Urothelium cell line (cell line): ENCODE measurements around the gene VPS37D.
"Not testable (repeated sequence)": the region's sequence is repeated elsewhere in the genome, so short reads cannot be mapped to it uniquely, and the experiment has no call there.

ENCODE experiments used
- DNase-seq: peaks from one replicate; pipeline ENCODE4 v3.0.0; 2011; ENCODE audit warnings: low spot score, mixed read lengths
- FAIRE-seq: peaks from 2 replicates; lab custom pipeline; 2011; peaks lifted over from hg19 to GRCh38; lab: Jason Lieb, UNC

Gene VPS37D

DNA sequence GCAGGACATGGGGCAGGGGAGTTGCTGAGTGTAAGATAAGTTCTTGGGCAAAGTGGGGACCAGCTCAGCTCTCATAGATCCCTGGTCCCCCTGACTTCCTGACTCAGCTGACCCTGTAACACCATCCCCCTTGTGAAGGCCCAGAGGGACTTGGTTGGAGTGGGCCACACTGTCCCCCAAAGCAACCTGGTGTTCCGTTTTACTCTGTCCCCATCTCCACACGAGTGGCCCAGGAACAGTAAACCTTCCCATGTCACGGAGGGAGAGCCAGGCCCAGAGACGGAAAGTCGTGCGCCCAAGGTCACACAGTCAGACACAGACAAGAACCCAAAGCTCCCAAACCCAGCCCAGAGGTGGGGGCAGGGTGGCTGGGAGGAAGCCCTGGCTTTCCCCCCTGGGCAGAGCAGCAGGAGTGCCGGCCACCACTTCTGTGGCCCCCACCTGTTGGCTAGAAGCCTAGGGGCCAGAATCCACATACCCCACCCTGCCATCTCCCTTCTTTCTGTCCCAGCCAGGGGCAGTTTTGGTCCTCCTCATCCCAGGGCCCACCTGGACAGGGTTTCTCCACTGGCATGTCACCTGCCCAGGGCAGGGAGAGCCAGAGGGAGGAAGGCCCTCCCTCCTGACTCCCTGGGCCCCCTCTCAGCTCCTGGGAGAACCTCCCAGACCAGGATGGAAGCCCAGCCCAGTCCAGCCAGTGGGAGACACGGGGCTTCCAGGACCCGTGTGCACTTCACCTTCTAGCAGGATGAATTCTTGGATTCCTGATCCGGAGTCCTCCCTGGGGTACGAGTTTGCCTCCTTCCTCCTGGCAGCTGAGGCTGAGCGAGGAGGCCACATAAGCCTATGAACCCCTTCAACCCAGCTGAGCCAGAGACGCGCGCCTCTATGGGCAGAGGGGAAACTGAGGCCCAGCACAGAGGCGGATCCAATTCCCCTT lies 20.6 kb upstream of the VPS37D start:
- no peak for FAIRE-seq
- DNase-seq = no peak

DNA sequence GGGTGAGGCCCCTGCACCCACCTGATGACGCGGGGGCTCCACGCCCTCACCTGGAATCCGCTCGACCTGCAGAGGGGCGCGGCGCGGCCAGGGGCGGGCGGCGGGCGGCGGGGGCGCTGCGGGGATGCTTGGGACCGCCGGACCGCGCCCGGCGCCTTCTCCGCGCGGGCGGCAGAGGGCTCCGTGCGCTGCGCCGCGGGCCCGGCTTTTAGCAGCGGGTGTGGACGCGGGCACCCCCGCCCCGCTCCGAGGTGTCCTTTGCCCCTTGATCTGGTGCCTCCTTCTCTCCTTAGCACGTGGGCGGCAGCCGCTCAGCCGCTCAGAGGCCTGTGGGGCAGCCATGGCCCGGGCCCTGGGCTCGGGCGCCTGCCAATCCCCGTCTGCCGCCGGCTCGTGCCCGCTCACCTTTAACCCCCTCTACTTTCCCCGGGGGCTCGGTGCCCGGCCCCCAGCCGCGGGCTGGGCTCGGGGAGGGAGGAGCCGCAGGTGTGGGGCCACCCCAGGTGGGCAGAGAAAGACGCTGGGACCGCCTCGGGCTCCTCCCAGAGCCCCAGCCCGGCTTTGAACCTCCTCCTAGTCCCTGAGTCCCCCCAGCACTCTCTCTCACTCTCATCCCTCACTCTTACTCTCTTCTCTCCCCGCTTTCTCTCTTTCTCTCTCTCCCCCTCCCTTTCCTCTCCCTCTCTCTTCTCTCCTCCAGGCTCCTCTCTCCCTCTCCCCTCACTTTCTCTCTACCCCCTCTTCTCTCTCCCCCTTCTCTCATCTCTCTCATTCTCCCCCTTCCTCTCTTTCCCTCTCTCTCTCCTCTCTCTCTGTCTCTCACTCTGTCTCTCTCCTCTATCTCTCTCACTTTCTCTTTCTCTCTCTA lies 19.7 kb upstream of the VPS37D start:
- DNase-seq = no peak
- FAIRE-seq = no peak

DNA sequence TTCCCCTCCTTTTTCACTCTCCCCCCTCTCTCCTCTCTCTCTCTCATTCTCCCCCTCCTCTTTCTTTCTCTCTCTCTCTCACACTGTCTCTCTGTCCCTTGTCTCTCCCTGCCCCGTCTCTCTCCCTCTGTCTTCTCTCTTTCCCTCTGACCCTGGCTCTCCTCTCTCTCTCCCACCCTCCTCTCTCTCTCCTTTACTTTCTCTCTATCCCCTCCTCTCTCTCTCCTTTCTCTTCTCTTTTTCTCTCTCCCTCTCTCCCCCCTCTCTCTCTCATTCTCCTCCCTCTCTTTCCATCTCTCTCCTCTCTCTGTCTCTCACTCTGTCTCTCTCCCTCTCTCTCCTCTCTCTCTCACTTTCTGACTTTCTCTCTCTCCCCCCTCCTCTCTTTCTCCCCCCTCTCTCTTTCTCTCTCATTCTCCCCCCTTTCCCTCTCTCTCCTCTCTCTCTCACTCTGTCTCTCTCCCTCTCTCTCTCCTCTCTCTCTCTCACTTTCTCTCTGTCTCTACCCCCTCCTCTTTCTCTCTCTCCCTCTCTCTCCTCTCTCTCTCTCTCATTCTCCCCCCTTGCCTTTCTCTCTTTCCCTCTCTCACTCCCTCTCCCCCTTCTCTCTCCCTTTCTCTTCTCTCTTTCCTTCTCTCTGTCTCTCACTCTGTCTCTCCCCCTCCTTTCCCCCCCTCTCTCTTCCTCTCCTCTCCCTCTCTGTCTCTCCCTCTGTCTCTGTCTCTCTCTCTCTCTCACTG lies 18.9 kb upstream of the VPS37D start:
- DNase-seq (no peak), FAIRE-seq (no peak)

DNA sequence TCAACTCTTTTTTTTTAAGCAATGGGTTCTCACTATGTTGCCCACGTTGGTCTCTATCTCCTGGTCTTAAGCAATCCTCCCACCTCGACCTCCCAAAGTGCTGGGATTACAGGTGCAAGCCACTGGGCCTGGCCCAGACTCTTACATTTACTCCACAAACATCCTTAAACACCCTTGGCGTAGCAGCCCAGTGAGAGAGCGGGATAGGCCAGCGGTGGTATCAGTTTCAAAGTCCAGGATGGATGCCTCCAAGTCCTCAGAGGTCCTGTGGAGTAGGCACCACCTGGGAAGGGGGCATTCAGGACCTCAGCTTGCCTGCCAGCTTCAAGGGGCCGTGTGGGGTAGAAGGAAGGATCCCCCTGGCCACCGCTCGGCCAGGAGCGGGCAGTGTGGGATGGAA lies 18.1 kb upstream of the VPS37D start:
- FAIRE-seq (no peak), DNase-seq (no peak)

DNA sequence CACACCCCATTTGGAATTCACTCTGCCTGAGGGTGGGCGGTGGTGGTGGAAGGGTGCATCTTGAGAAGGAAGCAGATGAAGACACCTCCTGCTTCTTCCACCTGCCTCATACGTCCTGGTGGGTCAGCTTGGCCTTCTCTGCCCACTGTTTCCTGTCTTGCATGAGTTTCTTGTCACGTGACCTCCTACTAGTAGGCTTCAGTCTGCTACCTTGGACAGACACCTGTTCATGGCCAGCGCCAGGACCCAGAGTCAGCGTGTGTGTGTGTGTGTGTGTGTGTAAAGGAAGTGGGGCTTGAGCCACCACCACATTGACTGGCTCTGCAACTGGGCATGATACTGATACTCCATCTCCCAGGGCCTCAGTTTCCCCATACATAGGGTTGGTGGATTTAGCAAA lies 17.1 kb upstream of the VPS37D start:
- FAIRE-seq (no peak), DNase-seq (no peak)

DNA sequence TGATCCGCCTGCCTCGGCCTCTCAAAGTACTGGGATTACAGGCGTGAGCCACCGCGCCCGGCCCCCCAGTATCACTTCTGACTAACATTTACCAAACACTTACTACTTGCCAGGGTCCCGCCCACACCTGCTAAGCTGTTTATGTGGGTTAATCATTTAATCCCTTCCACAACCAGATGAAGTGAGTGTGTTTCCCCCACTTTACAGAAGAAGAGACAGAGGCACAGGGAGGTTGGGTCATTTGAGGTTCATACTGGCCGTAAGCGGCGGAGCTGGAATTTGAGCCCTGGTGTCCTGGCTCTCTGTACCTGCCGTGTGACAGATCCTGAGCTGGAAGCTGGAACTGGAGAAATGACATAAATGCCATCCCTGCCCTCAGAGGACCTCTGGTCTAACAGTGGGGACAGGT lies 15.1 kb upstream of the VPS37D start:
- no peak for DNase-seq
- no peak for FAIRE-seq

DNA sequence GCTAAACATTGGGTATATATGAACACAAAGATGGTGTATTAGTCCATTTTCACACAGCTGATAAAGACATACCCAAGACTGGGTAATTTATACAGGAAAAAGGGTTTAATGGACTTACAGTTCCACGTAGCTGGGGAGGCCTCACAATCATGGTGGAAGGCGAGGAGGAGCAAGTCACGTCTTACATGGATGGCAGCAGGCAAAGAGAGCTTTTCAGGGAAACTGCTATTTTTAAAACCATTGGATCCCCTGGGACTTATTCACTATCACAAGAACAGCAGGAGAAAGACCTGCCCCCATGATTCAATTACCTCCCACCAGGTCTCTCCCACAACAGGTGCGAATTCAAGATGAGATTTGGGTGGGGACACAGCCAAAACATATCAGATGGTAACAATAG lies 12.3 kb upstream of the VPS37D start:
- DNase-seq, FAIRE-seq: not testable (repeated sequence)

DNA sequence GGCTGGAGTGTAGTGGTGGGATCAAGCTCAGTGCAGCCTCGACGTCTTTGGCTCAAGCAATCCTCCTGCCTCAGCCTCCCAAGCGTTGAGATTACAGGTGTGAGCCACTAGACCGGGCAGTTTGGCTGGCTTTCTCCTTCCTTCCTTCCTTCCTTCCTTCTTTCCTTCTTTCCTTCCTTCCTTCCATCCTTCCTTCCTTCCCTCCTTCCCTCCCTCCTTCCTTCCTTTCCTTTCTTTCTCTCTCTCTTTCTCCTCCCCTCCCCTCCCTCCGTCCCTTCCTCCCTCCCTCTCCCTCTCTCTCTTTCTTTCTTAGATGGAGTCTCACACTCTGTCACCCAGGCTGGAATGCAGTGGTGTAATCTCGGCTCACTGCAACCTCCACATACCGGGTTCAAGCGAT lies 7.6 kb upstream of the VPS37D start:
- FAIRE-seq (no peak), DNase-seq (no peak)

DNA sequence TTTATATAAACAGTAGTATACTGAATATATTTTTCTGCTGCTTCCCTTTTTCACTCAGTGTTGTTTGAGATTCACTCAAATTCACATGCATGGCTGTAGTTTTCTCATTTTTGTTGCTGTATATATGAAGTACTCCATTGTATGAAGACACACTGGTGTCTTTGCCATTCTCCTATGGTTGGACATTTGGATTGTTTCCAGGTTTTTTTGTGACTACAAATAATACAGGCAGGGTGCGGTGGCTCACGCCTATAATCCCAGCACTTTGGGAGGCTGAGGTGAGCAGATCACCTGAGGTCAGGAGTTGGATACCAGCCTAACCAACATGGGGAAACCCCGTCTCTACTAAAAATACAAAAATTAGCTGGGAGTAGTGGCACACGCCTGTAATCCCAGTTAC lies 7.0 kb upstream of the VPS37D start:
- not testable (repeated sequence) for DNase-seq, FAIRE-seq

DNA sequence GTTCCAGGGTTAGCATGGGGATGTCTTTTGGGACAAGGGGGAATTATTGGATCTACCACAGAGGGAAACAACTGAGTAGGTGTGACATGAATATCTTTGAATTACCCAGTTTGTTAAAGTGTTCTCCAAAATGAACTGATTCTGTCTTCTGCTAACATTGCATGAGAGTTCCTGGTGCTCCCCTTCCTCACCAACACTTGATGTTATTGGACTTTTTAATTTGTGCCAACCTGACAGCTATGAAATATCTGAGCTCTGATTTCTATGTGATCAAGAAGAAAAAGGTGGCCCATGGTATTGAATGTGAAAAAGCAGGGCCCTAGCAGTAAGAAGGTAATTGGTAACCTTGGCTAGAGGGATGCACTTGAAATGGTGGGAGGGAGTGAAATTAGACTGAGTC lies 4.6 kb upstream of the VPS37D start:
- no peak for DNase-seq
- no peak for FAIRE-seq

DNA sequence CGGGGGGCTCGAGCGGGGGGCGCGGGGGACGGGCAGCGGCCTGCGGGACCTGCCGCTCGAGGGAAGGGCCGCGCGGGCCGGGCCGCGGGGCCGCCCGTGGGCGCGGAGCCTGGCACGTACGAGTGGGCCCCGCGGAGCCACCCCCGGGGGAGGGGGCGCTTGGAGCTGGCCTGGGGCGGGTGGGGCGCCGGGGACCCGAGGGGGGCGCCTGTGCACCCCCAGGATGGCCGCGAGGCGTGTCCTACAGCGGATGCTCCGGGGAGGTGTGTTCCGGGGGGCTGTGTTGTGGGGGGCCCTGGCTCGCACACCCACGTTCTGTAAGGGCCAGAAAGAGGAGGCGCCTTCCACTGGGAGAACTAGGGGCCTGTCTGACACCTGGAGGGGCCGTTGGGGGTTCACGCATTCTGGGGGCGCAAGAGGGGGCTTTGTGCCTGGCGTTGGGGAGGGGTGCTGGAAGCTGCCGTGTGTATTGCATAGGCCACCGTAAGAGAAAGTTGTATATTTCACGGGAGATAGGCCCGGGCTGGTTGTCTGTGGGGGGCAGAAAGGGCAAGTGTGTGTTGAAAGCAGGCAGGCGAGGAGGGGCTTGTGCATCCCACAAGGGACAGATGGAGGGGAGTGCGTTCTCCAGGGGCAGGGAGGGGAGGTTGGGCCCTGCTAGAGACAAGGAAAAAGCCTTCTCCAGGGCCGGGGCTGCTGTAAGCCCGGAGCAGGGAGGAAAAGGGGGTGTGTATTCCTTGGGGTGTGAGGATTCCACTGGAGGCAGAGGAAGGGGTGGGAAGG lies 663 bp downstream of the VPS37D start:
- DNase-seq = peak; percentile 28
- peak; percentile 20 for FAIRE-seq

DNA sequence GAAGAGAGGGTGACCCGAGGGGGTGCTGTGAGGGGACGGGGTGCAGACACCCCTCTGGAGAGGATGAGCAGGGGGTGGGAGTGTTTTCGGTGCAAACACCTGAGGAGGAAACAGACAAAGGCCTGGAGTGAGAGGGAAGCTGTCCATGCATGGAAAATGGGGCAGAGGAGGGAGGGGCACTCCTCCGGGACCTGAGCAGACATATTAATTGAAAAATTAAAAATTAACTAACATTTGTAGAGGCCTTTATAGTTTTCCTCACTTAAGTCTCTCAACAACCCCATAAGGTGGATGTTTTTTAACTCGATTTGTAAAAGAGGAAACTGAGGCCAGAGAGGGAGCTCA lies 1.2 kb downstream of the VPS37D start:
- no peak for FAIRE-seq
- DNase-seq = no peak

DNA sequence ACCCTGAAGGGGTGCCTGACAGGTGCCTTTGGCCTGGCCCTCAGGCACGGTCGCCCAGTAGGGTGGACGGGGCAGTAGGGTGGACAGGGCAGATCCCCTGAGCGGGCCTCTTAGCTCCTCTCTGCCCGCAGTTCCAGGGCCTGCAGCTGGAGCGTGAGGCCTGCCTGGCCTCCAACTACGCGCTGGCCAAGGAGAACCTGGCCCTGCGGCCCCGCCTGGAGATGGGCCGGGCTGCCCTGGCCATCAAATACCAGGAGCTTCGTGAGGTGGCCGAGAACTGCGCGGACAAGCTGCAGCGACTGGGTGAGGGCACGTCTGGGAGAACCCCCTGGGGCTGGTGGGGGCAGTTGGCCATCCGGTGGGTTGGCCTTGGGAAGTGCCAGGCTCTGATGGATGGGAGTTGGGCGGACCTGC lies 1.7 kb downstream of the VPS37D start:
- FAIRE-seq (no peak), DNase-seq (no peak)

DNA sequence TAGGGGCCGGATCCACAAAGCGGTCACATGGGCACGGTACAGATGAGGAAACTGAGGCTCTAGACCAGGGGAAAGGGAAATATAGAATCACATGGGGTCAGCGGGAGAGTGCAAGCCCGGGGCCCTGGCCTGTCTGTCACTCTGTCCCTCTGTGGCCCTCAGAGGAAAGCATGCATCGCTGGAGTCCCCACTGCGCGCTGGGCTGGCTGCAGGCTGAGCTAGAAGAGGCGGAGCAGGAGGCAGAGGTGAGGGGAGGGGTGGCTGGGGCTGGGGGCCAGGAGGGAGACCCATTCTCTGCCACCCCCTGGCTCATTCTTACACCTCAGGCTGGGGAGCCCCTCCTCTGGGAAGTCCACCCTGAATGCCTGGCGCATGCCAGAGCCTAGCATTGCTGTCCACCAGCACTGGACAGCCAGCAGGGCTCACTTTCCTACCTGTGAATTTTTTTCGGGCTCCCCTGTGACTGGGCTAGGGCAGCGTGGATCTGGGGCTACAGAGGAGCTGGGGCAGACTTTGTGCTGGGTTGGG lies 2.3 kb downstream of the VPS37D start:
- FAIRE-seq = no peak
- no peak for DNase-seq

DNA sequence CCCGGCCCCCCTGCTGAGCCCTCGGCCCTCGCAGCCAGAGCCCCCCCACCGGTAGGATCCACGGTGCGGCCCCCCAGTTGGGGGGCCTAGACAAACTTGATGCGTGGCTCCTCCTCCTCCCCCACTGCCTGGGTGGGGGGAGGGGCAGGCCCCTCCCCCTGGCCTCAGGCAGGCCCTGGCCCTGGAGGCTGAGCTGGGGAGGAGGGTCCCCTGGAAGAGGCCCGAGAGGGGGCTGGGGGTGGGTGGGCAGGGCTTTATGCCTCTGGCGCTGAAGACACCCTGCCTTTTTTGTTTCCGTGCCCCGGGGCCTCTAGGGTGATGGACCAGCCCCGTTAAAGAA lies 3.7 kb downstream of the VPS37D start:
- no peak for FAIRE-seq
- no peak for DNase-seq

DNA sequence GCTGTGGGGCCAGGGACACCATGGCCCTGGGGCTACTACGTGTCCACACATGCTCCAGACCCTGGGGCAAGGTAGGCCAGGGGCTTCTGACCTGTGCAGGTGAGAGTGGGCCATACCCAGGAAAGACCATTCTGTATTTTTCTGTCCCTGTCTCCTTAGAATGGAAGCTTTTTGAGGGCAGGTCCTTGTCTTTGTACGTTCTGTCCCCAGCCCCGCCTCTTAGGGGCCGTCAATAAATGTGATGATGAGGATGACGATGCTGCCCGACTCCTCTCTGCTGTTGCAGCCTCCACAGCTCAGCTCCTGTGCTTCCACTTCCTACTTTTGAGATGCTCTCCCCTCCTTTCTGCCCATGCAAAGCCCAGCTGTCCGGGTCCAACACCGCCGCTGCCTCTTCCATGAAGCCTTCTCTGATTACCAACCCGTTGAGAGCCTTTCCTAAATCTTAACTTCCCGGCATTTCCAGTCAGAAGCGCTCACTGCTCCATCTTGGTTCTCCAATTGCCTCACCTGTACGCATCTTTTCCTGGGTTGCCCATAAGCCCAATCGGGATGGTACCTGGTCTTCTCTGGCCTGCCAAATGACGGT lies 4.3 kb downstream of the VPS37D start:
- no peak for FAIRE-seq
- no peak for DNase-seq

DNA sequence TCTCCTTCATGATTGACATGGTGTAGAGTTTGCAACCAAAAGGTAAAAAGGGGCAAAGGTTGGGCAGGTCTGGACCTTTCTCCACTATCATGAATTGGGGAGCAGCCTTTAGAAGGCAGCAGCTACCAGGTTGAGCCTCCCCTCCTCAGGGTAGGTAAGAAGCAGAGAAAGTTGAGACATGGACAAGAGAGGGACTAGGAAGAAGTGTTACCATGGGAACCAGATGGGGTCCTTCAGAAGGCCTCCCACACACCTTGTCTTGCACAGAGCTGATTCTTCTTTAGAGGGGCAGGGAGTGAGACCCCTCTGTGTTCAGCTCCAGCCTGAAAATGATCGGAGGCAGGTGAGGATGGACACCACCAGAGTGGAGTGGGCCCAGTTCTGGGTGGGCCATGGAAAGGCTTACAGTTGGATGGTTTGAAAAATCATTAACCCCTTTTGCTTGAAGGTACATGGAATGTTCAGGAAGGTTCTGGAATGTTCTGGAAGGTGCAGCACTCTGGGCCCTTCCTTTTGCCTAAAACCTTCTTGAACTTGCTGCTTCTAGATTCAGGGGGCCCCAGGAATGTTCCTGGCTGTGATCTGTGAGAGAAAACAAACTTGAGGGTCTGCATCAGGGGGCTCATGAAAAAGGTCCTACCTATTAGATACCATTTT lies 7.0 kb downstream of the VPS37D start:
- DNase-seq (no peak), FAIRE-seq (no peak)

DNA sequence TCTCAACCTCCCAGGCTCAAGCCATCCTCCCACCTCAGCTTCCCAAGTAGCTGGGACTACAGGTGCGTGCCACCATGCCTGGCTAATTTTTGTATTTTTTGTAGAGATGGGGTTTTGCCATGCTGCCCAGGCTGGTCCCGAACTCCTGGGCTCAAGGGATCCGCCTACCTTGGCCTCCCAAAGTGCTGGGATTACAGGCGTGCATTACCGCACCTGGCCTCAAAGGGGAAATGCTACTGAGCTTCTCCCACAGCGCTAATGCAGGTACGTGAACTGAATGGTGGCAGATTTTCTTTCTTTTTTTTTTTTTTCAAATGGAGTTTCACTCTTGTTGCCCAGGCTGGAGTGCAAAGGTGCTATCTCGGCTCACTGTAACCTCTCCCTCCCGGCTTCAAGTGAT lies 8.4 kb downstream of the VPS37D start:
- DNase-seq, FAIRE-seq: not testable (repeated sequence)

DNA sequence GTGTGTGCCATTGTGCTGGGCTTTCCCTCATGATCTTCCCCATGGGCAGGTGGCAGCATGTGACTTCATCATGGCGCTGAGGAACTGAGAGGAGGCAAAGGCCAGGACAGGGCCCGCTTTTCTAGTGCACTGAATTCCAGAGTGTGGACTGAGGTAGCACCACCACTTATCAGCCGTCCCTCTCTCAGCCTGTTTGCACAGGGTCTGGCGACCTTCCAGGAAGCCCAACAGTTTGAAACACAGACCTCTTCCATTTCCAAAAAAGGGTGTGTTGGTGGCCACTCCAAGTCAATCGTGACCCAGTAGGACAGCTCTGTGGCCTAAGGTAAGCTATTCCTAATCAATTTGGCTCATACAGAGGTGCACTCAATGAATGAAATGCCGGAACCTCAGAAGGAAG lies 11.2 kb downstream of the VPS37D start:
- DNase-seq (no peak), FAIRE-seq (no peak)
